Thymus (tissue), 11 donors: ENCODE measurements around the gene FAH. TPM values are rescaled to one million over a fixed set of nuclear protein-coding genes. Genes with fewer than 3 reads are reported as not detected.

Source experiments
- DNase-seq, 9 donors: peaks; one replicate each; pipeline ENCODE4 v3.0.0-alpha.2; 2013; ENCODE audit warnings: low spot score in 9 of 9, low read depth in 6 of 9, missing footprints in 1 of 9
- H3K27ac ChIP-seq, 2 donors: one replicate each; pipeline ENCODE4 v1.5.1; 2013; ENCODE audit warnings: control low read depth in 1 of 2, low read depth in 1 of 2, low read length in 1 of 2, mild to moderate bottlenecking in 1 of 2, moderate library complexity in 1 of 2
- H3K27me3 ChIP-seq, 2 donors: one replicate each; pipeline ENCODE4 v1.5.1; 2013; ENCODE audit warnings: low read length in 1 of 2; ENCODE audit not compliant: control insufficient read depth in 2 of 2, insufficient read depth in 1 of 2
- H3K36me3 ChIP-seq, 2 donors: one replicate each; pipeline ENCODE4 v1.5.1; 2013; ENCODE audit warnings: low read length in 1 of 2, mild to moderate bottlenecking in 1 of 2, moderate library complexity in 1 of 2; ENCODE audit not compliant: control insufficient read depth in 2 of 2, insufficient read depth in 2 of 2
- H3K4me1 ChIP-seq, 2 donors: one replicate each; pipeline ENCODE4 v1.5.1; 2013; ENCODE audit warnings: low read length in 2 of 2; ENCODE audit not compliant: control insufficient read depth in 2 of 2, insufficient read depth in 2 of 2
- H3K4me3 ChIP-seq, 2 donors: one replicate each; pipeline ENCODE4 v1.5.1; 2013; ENCODE audit warnings: low read length in 2 of 2, control low read depth in 1 of 2, mild to moderate bottlenecking in 1 of 2
- H3K9me3 ChIP-seq, 2 donors: one replicate each; pipeline ENCODE4 v1.5.1; 2013; ENCODE audit warnings: low read length in 1 of 2, mild to moderate bottlenecking in 1 of 2; ENCODE audit not compliant: control insufficient read depth in 2 of 2, insufficient read depth in 1 of 2
- WGBS: extraction: QIAGEN DNeasy Blood & Tissue Kit; methylation state at CpG from one replicate; pipeline ENCODE4 v1.1.7; 2013; 5-methylcytosine and 5-hydroxymethylcytosine counted together
- polyA plus RNA-seq: library from polyadenylated mRNA; stranded (reverse); fragments of 200-250 nt; gene quantifications from one replicate; pipeline ENCODE4 v1.2.3, GENCODE V29; 2013
- total RNA-seq: library from RNA; stranded (reverse); fragments of 120-200 nt; gene quantifications from one replicate; pipeline ENCODE4 v1.2.4, GENCODE V29; 2013
- donor health status: healthy.

The FAH gene
- total and polyA plus RNA-seq, 2 donors, result 11.5 to 18.3 TPM

DNA sequence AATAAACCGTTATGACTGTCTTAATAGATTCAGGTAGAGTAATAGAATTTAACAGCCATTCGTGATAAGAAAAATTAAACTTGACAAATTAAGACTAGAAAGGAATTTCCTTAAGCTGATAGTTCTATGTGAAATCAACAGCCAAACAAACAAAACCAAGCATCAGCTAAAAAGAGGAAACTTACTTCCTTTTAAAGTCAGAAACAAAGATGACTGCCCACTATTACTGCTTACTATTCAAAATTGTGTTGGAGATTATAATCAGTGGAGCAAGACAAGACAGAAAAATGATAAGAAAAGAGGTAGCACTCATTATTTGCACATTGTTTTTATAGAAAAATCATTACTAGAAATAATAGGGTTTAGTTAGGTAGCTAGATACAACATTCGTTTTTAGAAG, 13.8 kb upstream of the FAH start:
- Histone ChIP-seq H3K4me1 (no peaks in the 10 kb centered on the region), H3K27ac (no peak overlapping the region), H3K4me3 (no peak overlapping the region), H3K27me3 (no peaks in the 10 kb centered on the region), H3K36me3 (peaks cover 10 to 13% of the 10 kb centered on the region in 2 donors), H3K9me3 (no peaks in the 10 kb centered on the region)
- 93% methylated on average over 3 of the region's 3 CpGs for WGBS
- no peak for DNase-seq

- Histone ChIP-seq H3K36me3 (peaks cover 0 to 2% of the 10 kb centered on the region in 2 donors), H3K27ac (no peak overlapping the region), H3K27me3 (no peaks in the 10 kb centered on the region), H3K9me3 (no peaks in the 10 kb centered on the region), H3K4me3 (no peak overlapping the region), H3K4me1 (no peaks in the 10 kb centered on the region)
- WGBS, result 98% methylated on average over 4 of the region's 4 CpGs
- DNase-seq, result no peak
Observed at GRCh38 chr15:80140909-80141308, 11.9 kb upstream of the FAH start.

DNA sequence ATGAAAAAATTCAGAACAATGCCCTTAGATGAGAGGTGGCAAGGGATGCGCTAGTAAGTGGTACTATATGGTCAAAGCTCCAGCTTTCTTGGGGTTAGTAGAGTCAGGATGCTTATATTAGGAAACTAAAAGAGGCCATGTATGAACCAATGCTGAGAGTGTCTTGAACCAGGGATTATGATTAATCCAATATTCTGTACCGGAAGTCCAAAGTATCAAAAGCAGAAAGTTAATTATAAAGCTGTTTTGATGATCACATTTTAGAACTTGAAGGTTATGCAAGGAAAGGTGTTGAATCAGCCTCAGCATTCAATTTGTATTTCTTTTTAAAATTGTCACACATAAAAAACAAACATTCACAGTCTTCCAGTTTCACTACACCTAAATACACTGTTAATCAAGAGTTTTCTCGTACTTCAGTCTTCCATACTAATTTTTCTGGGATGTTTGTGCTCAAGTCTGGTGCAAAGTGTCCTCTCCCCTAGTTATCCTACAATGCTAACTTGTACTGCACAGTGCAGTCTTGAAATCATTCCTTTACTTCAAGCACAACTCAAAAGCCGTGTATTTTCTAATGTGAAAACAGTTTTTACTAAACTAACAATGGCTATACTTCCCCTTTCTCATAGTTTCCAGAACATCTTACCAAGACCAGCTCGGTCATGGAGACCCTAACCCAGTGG, 10.7 kb upstream of the FAH start:
- Histone ChIP-seq H3K4me3 (no peak overlapping the region), H3K9me3 (no peaks in the 10 kb centered on the region), H3K36me3 (no peaks in the 10 kb centered on the region), H3K27ac (no peak overlapping the region), H3K27me3 (no peaks in the 10 kb centered on the region), H3K4me1 (no peaks in the 10 kb centered on the region)
- 97% methylated on average over 5 of the region's 5 CpGs for WGBS
- no peak for DNase-seq

GRCh38 chr15:80142646-80143045, 10.2 kb upstream of the FAH start:
- Histone ChIP-seq H3K36me3 (no peaks in the 10 kb centered on the region), H3K4me3 (no peak overlapping the region), H3K27me3 (no peaks in the 10 kb centered on the region), H3K27ac (no peak overlapping the region), H3K4me1 (no peaks in the 10 kb centered on the region), H3K9me3 (no peaks in the 10 kb centered on the region)
- DNase-seq, result no peak
- WGBS, result 95% methylated on average over 5 of the region's 5 CpGs

DNA sequence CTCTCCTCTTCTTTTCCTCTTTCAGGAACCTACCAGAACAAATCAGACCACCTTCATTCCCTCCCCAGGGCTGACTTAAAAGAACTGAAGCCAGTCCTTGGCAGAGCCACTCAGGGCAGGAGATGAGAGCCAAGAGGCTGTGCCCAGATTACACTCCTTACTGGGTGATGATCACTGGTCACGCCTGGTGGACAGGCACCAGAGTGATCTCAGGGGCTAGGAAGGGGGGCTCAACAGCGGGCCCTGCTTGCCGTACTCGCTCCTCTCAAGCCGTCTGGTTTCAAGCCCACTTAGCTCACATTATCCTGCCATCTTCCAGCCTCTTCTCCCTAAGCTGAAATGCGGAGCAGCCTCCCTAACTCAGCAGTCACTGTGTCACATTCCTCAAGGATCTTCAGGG, 1.7 kb upstream of the FAH start:
- H3K4me1 ChIP-seq, result peaks cover 8% of the 10 kb centered on the region in 2 donors
- H3K4me3 ChIP-seq, result no peak overlapping the region
- H3K27me3 ChIP-seq, result no peaks in the 10 kb centered on the region
- no peak for DNase-seq
- WGBS, result 98% methylated on average over 6 of the region's 6 CpGs
- no peaks in the 10 kb centered on the region for H3K36me3 ChIP-seq
- no peak overlapping the region for H3K27ac ChIP-seq
- no peaks in the 10 kb centered on the region for H3K9me3 ChIP-seq

GRCh38 chr15:80151576-80151975, 1.2 kb upstream of the FAH start:
- 96% methylated on average over 3 of the region's 3 CpGs for whole genome bisulfite sequencing
- Histone ChIP-seq H3K27ac (no peak overlapping the region), H3K4me1 (peaks cover 8% of the 10 kb centered on the region in 2 donors), H3K27me3 (no peaks in the 10 kb centered on the region), H3K4me3 (no peak overlapping the region), H3K9me3 (no peaks in the 10 kb centered on the region), H3K36me3 (no peaks in the 10 kb centered on the region)
- no peak for DNase-seq

DNA sequence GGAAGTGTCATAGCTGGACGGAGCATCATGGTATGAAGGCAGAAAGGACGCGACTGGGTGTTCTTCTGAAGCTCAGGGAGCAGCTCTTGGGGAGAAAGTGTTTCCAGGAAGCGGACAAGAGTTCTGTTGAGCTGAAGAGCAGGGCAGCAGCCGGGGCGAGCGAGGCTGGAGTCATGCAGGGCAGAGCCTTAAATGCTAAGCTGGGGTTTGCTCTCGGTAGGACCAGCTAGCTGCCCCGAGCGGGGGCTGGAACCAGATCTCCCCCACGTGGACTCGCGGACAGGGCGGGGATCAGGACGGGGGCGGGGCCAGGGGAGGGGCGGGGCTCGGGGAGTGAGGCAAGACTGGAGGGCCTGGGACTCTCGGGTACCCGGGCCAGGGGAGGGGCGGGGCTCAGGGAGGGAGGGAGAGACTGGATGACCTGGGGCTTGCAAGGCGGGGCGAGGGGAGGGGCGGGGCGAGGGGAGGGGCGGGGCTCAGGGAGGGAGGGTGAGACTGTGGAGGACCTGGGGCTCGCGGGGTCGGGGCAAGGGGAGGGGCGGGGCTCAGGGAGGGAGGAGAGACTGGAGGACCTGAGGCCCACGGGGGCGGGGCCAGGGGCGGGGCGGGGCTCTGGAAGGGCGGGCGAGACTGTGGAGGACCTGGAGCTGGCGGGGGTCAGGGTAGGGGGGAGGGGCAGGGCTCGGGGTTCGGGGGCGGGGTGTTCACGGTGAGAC, 461 bp upstream of the FAH start:
- peak overlapping the region; percentile 23 to 38 for H3K27ac ChIP-seq
- peak overlapping the region; percentile 62 to 73 for H3K4me3 ChIP-seq
- H3K27me3 ChIP-seq, result no peaks in the 10 kb centered on the region
- peak in 8 of 9 donors; percentile 43 to 87 (median 76) for DNase-seq
- peaks cover 8 to 12% of the 10 kb centered on the region in 2 donors for H3K4me1 ChIP-seq
- no peaks in the 10 kb centered on the region for H3K9me3 ChIP-seq
- no peaks in the 10 kb centered on the region for H3K36me3 ChIP-seq
- WGBS, result 2% methylated on average over 38 of the region's 41 CpGs

- no peak overlapping the region for H3K27ac ChIP-seq
- DNase-seq, result no peak
- H3K9me3 ChIP-seq, result no peaks in the 10 kb centered on the region
- H3K36me3 ChIP-seq, result no peaks in the 10 kb centered on the region
- peaks cover 8 to 12% of the 10 kb centered on the region in 2 donors for H3K4me1 ChIP-seq
- H3K27me3 ChIP-seq, result no peaks in the 10 kb centered on the region
- 64% methylated on average over 4 of the region's 4 CpGs for WGBS
- peak overlapping the region in 1 of 2 donors; percentile 73 for H3K4me3 ChIP-seq
Observed at GRCh38 chr15:80153900-80154299, 1.1 kb downstream of the FAH start.

GRCh38 chr15:80154336-80154735, 1.5 kb downstream of the FAH start:
- 98% methylated on average over 6 of the region's 6 CpGs for WGBS
- Histone ChIP-seq H3K36me3 (no peaks in the 10 kb centered on the region), H3K4me3 (no peak overlapping the region), H3K27ac (no peak overlapping the region), H3K4me1 (peaks cover 8 to 12% of the 10 kb centered on the region in 2 donors), H3K9me3 (no peaks in the 10 kb centered on the region), H3K27me3 (no peaks in the 10 kb centered on the region)
- DNase-seq, result no peak
